PC-3 (cell line): Measurements from ENCODE around the gene CACNA1E. TPM values are rescaled to one million over a fixed set of nuclear protein-coding genes. Genes with fewer than 3 reads are reported as not detected.

ENCODE experiments used
- ATAC-seq: fragments of 200-7000 bp; cut with Tn5 transposase; 2 replicates; pipeline ENCODE4 v1.9.1; 2020; ENCODE audit warnings: mild to moderate bottlenecking, moderate library complexity
- BruUV-seq: library from RNA; stranded (reverse); fragments of 400-500 nt; replicated peaks from 2 replicates; lab custom pipeline; 2021; lab: Mats Ljungman, UMichigan
- CTCF ChIA-PET: fragments of 300-600 bp; sonication (Branson Sonifier 250); formaldehyde crosslinking; loops from one replicate; lab custom pipeline; 2022; ENCODE audit warnings: antibody characterized with exemption; lab: Charles Lee
- POLR2A ChIA-PET: fragments of 300-600 bp; sonication (Branson Sonifier 250); formaldehyde crosslinking; loops from one replicate; lab custom pipeline; 2022; ENCODE audit warnings: antibody characterized with exemption; ENCODE audit not compliant: unreplicated experiment; lab: Charles Lee
- DNase-seq: peaks from one replicate; pipeline ENCODE4 v3.0.0-alpha.2; 2015
- H2AFZ ChIP-seq: fragments of 300-600 bp; sonication (generic); 2 replicates; pipeline ENCODE4 v1.6.0; 2016; ENCODE audit warnings: antibody characterized with exemption, low read length
- H3F3A ChIP-seq: fragments of 300-600 bp; sonication (generic); one replicate; pipeline ENCODE4 v1.6.0; 2017; ENCODE audit warnings: antibody characterized with exemption, low read length, control low read depth, mild to moderate bottlenecking; ENCODE audit not compliant: unreplicated experiment
- H3K27ac ChIP-seq: fragments of 300-600 bp; sonication (generic); 2 replicates; pipeline ENCODE4 v1.5.1; 2016; ENCODE audit warnings: mild to moderate bottlenecking, low read length
- H3K27me3 ChIP-seq: fragments of 300-600 bp; sonication (generic); 2 replicates; pipeline ENCODE4 v1.6.1; 2016; ENCODE audit warnings: low read length, mixed read lengths
- H3K36me3 ChIP-seq: fragments of 300-600 bp; sonication (generic); 2 replicates; pipeline ENCODE4 v1.6.1; 2016; ENCODE audit warnings: low read depth, mixed run types, low read length, mixed read lengths
- H3K4me1 ChIP-seq: fragments of 300-600 bp; sonication (generic); 2 replicates; pipeline ENCODE4 v1.5.1; 2016; ENCODE audit warnings: low read length; ENCODE audit not compliant: insufficient read depth
- H3K4me2 ChIP-seq: fragments of 300-600 bp; sonication (generic); 2 replicates; pipeline ENCODE4 v1.6.0; 2016; ENCODE audit warnings: low read length
- H3K4me3 ChIP-seq: fragments of 300-600 bp; sonication (generic); 2 replicates; pipeline ENCODE4 v1.5.1; 2016; ENCODE audit warnings: mild to moderate bottlenecking, low read length, mixed read lengths
- H3K79me2 ChIP-seq: fragments of 300-600 bp; sonication (generic); 2 replicates; pipeline ENCODE4 v1.6.1; 2017; ENCODE audit warnings: low read length, mixed read lengths
- H3K9ac ChIP-seq: fragments of 300-600 bp; sonication (generic); 2 replicates; pipeline ENCODE4 v1.6.0; 2016; ENCODE audit warnings: mild to moderate bottlenecking, low read length
- H3K9me2 ChIP-seq: fragments of 300-600 bp; sonication (generic); replicated peaks from 2 replicates; pipeline ENCODE4 v1.6.1; 2016; ENCODE audit warnings: mixed run types, low read length, mixed read lengths
- H3K9me3 ChIP-seq: fragments of 300-600 bp; sonication (generic); 2 replicates; pipeline ENCODE4 v1.6.1; 2016; ENCODE audit warnings: low read length, mixed read lengths
- H4K20me1 ChIP-seq: fragments of 300-600 bp; sonication (generic); 2 replicates; pipeline ENCODE4 v1.6.1; 2016; ENCODE audit warnings: low read length, mixed read lengths
- EZH2 ChIP-seq: fragments of 300-600 bp; sonication (generic); IDR thresholded peaks from one replicate; pipeline ENCODE4 v1.6.1; 2017; ENCODE audit warnings: antibody characterized with exemption, mild to moderate bottlenecking, low read length; ENCODE audit not compliant: unreplicated experiment
- EZH2phosphoT487 ChIP-seq: fragments of 300-600 bp; sonication (generic); IDR thresholded peaks from 2 replicates; pipeline ENCODE4 v1.6.1; 2018; ENCODE audit warnings: mild to moderate bottlenecking, antibody characterized with exemption, low read length, borderline replicate concordance
- intact Hi-C: fragments of 100-400 bp; cut with micrococcal nuclease; formaldehyde crosslinking; loops from 2 replicates; pipeline ENCODE4 v1.9.0; 2023
- total RNA-seq: library from RNA; depleted of rRNA; stranded (reverse); fragments of >200 nt; gene quantifications from 2 replicates; pipeline ENCODE4 v1.2.3, GENCODE V29; 2014
- TF ChIP-seq, protein P1 (sequence below): fragments of 300-600 bp; sonication (generic); conservative IDR thresholded peaks from 2 replicates; pipeline ENCODE4 v1.5.1; 2017; ENCODE audit warnings: antibody characterized with exemption, low read depth, mild to moderate bottlenecking, low read length

CACNA1E gene
- total RNA-seq, 1 experiment from 2014 or later, result not detected

DNA sequence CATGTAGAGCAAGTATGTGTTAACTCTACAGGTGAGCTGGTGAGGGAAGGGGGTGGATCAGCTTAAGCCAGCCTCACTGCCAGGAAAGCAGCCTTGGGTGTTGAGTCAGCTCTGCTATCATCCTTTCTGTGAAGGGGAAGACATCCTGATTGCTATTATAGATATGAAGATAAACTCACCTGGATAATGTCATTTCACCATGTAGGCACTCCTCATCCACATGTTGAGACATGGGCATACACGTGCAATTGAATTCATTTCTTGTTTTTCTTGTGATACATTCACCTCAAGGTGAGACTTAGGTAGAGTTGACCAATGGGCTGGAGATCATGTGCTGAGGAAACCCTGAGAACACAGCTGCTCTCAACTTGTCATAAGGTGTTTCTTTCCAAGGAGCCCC, 136.9 kb downstream of the CACNA1E start:
- H3K4me3 ChIP-seq, result no peak overlapping the region
- H2AFZ ChIP-seq, result no peak overlapping the region
- H3K9me3 ChIP-seq, result no peaks in the 10 kb centered on the region
- intact Hi-C loops, result no loop called here
- CTCF ChIA-PET, result no interaction called here
- H3K27ac ChIP-seq, result no peak overlapping the region
- DNase-seq (no peak), ATAC-seq (no peak)
- H3F3A ChIP-seq, result no peaks in the 10 kb centered on the region
- H3K9me2 ChIP-seq, result no peaks in the 10 kb centered on the region
- no TSS peak for BruUV-seq
- no peaks in the 10 kb centered on the region for H4K20me1 ChIP-seq
- H3K27me3 ChIP-seq, result no peaks in the 10 kb centered on the region
- POLR2A ChIA-PET, result no interaction called here
- H3K79me2 ChIP-seq, result no peaks in the 10 kb centered on the region
- TF ChIP-seq, protein P1, sequence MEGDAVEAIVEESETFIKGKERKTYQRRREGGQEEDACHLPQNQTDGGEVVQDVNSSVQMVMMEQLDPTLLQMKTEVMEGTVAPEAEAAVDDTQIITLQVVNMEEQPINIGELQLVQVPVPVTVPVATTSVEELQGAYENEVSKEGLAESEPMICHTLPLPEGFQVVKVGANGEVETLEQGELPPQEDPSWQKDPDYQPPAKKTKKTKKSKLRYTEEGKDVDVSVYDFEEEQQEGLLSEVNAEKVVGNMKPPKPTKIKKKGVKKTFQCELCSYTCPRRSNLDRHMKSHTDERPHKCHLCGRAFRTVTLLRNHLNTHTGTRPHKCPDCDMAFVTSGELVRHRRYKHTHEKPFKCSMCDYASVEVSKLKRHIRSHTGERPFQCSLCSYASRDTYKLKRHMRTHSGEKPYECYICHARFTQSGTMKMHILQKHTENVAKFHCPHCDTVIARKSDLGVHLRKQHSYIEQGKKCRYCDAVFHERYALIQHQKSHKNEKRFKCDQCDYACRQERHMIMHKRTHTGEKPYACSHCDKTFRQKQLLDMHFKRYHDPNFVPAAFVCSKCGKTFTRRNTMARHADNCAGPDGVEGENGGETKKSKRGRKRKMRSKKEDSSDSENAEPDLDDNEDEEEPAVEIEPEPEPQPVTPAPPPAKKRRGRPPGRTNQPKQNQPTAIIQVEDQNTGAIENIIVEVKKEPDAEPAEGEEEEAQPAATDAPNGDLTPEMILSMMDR, result no peak
- TF ChIP-seq EZH2 (no peak), EZH2phosphoT487 (no peak)
- no peak overlapping the region for H3K4me2 ChIP-seq
- H3K36me3 ChIP-seq, result no peaks in the 10 kb centered on the region
- no peaks in the 10 kb centered on the region for H3K4me1 ChIP-seq
- H3K9ac ChIP-seq, result no peak overlapping the region

DNA sequence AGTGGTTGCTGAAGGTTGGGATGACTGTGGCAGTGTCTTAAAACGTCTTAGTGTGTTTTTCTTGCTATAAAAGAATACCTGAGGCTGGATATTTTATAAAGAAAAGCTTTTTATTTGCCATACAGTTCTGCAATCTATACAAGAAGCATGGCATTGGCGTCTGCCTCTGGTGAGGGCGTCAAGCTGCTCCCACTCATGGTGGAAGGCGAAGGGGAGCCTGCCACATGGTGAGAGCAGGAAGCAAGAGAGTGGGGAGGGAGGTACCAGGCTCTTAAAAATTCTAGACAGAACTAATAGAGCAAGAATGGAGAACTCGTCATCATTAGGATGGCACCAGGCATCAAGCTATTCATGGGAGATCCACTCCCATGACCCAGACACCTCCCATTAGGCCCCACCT, 140.5 kb downstream of the CACNA1E start:
- Histone ChIP-seq H3F3A (no peaks in the 10 kb centered on the region), H3K27ac (no peak overlapping the region), H3K4me3 (no peak overlapping the region), H3K4me1 (no peaks in the 10 kb centered on the region), H3K4me2 (no peak overlapping the region), H3K9me3 (no peaks in the 10 kb centered on the region), H2AFZ (no peak overlapping the region), H3K79me2 (no peaks in the 10 kb centered on the region), H4K20me1 (no peaks in the 10 kb centered on the region), H3K27me3 (no peaks in the 10 kb centered on the region), H3K9ac (no peak overlapping the region), H3K9me2 (no peaks in the 10 kb centered on the region), H3K36me3 (no peaks in the 10 kb centered on the region)
- no TSS peak for BruUV-seq
- ChIA-PET CTCF (no interaction called here), POLR2A (no interaction called here)
- intact Hi-C loops, result no loop called here
- DNase-seq (no peak), ATAC-seq (no peak)
- TF ChIP-seq EZH2, result no peak
- TF ChIP-seq, protein P1, result no peak
- TF ChIP-seq EZH2phosphoT487, result no peak

DNA sequence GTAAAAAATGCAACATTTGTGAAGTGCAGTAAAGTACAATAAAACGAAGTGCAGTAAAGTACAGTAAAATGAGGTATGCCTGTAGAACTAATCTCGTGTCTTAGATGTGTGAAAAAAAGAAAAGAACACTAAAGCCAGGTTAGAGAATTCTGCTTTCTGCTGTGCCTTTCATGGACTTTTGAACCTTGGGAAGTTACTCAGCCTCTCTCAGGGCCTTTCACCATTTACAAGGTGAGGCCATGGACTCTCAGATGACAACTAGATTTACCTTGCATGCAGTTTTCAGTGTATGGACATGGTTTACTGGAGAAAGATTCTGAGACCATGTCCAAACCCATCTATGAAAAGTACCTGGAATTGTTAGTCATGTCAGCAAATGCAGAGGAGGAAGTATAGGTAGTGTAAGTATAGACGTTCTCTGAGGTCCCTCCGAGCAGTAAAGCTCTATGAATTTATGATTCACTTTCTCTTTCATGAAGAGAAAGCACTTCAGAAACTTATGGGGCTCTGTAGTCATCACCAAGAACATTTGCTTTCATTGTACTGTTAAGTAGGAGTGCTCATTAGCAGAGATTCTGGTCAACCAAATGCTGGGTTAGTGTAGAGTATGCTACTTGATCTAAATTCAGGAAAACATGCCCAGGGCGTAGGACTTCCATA, 143.1 kb downstream of the CACNA1E start:
- H3K79me2 ChIP-seq, result no peaks in the 10 kb centered on the region
- no peaks in the 10 kb centered on the region for H3K9me2 ChIP-seq
- no peaks in the 10 kb centered on the region for H3F3A ChIP-seq
- ATAC-seq, result no peak
- H3K27ac ChIP-seq, result no peak overlapping the region
- no peaks in the 10 kb centered on the region for H3K36me3 ChIP-seq
- no peaks in the 10 kb centered on the region for H3K27me3 ChIP-seq
- no peak overlapping the region for H3K4me2 ChIP-seq
- H3K9me3 ChIP-seq, result no peaks in the 10 kb centered on the region
- H4K20me1 ChIP-seq, result no peaks in the 10 kb centered on the region
- no peak for DNase-seq
- no peak overlapping the region for H2AFZ ChIP-seq
- H3K9ac ChIP-seq, result no peak overlapping the region
- no peak for TF ChIP-seq EZH2
- CTCF ChIA-PET, result no interaction called here
- no peaks in the 10 kb centered on the region for H3K4me1 ChIP-seq
- POLR2A ChIA-PET, result no interaction called here
- intact Hi-C loops, result no loop called here
- no peak overlapping the region for H3K4me3 ChIP-seq
- no TSS peak for BruUV-seq
